Frontal cortex (tissue), 4 donors: ENCODE measurements around the gene CRAT. TPM values are rescaled to one million over a fixed set of nuclear protein-coding genes. Genes with fewer than 3 reads are reported as not detected.
A peak's percentile ranks its signal among the peaks of the same experiment; 100 is the strongest.

Experiments
- DNase-seq, 2 donors: peaks; one replicate each; pipeline ENCODE4 v3.0.0; 2012; ENCODE audit warnings: low spot score in 2 of 2
- FAIRE-seq: peaks from 2 replicates; lab custom pipeline; 2012; peaks lifted over from hg19 to GRCh38; lab: Jason Lieb, UNC
- total RNA-seq: library from RNA; depleted of rRNA; stranded (reverse); fragments of >200 nt; gene quantifications from one replicate; pipeline ENCODE4 v1.2.3, GENCODE V29; 2014
- donor health status: control.
- donor health status: control.
- donor health status: control.

CRAT gene
- total RNA-seq, 1 donor from 2014 or later = 12.2 TPM

DNA sequence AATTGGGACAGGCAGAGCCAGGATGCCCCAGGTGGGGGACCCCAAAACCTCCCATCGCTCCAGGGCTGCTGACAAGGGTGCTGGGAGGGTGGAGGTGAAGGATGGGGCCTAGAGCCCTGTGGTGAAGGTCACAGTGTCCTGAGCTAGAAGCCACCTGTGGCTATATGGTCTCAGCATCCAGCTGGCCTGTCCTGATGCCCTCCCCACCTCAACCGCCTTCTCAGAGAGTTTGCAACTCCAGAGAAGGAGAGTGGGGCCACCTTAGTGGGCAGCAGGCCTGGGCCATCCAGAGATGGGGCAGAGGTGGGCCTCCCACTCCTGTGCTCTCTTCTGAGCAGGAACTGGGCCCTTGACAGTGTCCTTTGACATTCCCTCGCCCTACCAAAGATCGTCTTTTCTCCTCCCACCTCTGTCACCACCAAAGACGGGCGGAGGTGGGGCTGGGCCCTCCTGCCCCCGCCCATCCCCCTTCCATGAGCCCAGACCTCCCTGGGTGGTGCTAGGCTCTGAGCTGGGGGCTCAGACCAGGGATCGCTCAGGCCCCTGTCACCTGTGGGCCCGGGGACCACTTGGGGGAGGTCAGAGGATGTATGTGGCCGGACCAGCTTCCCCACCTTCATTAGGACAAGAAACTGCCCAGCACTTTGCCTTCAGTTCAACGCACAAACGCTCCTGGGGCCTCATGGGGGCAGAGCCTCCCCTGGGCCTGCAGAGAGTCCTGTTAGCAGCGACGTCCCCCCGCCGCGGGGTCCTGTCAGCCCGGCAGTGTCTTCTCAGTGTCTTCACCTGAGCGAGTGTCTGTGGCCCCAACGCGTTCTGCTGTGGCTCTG is 39.7 kb downstream of the CRAT start:
- FAIRE-seq (no peak), DNase-seq (no peak)

DNA sequence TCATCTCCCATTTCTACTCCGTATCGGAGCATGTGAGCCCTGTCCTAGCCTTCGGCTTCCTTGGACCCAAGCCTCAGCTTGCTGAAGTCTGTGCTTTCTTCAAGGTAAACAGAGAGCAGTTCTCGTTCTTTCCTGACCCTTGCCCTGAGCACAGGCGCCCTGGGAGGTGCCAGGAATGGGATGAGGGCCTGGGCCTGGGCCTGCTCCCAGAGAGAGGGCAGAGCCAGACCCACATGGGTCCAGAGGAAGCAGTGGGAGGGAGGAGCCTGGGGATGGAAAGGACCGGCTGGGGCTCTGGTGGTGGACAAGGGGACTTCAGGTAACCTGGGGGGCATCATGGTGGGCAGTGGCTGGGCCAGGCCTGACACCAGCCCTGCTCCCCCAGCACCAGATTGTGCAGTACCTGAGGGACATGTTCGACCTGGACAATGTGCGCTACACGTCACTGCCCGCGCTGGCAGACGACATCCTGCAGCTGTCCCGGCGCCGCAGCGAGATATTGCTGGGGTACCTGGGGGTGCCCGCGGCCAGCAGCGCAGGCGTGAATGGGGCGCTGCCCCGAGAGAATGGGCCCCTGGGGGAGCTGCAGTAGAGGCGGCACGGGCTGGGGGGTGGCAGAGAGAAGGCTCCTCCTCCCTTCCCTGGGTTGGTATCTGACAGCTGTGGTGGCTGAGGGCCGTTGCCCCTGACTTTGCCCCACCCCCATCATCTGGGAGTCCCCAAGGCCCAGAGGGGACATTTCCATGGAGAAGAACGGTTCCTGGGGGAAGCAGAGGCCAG is 40.5 kb downstream of the CRAT start:
- no peak for FAIRE-seq

DNA sequence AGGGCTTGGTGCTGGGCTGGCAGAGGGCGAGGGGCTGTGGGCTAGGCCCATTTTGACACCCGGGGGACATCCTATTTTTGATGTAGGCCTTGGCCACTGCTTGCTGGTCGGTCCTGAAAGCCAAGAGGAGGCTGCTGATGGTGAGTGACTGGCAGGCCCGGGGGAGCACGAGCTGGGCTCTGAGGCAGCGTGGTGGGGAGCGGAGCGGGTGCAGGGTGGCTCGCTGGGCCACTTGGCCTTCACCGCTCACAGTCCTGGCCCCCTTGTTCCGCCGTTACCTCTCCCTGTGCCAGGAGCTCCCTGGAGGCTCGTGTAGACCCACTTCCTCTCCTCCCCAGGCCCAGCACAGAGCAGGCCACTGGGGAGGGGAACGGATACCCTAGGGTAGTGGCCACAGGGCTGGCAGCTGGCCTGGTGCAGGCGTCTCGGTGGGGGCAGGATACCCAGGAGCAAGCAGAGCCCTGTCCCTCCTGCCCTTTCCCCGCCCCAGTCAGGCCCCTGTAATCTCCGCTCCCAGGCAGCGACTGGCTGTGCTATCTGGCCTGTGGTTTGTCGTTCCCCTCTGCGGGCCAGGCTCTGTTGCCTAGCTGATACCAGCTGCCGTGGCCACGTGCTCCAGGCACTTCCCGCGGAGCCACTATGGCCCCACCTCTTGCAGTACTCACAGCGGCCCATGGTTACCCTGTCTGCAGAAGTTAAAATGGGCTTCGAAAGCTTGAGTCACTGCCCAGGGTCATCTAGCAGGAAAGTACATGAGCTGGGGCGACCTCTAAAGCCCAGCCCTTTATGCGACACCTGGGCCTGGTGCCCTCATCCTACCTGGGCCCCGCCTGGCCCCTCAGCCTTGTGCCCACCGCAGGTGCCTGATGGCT is 41.4 kb downstream of the CRAT start:
- FAIRE-seq (no peak), DNase-seq (peak in 1 of 2 donors; percentile 40)

More for the DNA sequence above, 40.5 kb downstream of the CRAT start:
- DNase-seq = no peak

DNA sequence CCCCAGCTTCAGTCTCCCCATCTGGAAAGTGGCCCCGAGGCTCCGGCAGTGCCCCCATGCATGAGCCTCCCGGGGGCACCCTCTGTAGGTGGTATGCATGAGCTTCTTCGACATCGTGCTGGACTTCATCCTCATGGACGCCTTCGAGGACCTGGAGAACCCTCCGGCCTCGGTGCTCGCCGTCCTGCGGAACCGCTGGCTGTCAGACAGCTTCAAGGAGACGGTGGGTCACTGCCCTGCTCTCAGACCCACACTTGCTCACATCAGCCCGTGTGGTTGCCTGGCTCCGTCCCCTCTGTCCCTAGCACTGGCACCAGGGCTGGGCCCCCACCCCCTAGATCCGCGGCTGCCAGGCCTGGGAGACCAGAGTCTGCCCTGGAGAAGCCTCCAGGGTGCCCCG is 42.5 kb downstream of the CRAT start:
- FAIRE-seq = no peak
- no peak for DNase-seq

DNA sequence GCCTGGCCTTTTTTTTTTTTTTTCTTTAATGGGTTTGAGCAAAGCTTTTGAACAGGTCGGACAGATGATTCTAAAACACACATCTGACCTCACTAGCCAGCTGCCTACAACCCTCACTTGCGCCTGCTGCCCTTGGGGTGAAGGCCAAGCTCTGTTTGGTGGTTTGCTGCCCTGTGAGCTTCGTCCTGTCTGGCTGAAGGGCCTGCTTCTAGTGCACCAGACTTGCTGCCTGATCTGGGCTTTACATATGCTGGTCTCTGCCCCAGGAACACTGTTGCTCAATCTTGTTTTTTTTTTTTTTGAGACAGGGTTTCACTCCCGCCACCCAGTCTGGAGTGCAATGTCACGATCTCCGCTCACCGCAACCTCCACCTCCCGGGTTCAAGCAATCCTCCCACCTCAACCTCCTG is 46.1 kb downstream of the CRAT start:
- FAIRE-seq = no peak
- DNase-seq = no peak

DNA sequence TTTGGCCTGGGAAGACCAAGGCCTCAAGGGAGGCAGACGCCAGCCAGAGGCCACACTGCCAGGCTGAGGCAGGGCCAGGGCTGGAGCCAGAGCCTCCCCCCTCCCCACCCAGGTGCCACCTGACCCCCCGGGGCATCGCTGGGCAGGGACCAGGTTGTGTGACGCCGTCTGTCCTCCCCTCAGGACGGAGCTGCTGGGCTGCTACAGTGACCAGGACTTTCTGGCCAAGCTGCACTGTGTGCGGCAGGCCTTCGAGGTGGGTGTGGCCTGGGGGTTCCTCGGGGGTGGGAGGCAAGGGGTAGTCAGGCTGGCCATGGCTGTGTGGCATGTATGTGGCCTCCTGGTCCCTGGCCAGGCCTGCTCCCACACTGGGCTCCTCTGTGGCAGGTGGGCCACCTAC is 47.5 kb downstream of the CRAT start:
- no peak for DNase-seq
- no peak for FAIRE-seq

DNA sequence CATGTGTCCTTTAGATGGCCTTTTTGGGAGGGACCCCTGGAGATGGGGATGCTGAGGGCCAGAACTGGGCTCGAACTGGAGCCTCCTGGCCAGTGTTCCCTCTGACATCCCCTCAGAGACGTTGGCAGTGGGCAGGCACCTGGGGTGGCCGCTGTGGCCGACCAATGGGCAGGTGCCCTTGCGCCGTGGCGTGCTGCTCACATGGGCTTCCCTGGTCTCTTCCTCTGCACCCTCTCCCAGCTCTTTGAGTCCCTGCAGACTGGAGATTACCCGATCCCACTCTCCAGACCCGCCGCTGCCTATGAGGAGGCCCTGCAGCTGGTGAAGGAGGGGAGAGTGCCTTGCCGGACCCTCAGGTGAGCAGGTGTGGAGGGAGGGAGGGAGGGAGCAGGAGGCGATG is 49.6 kb downstream of the CRAT start:
- no peak for FAIRE-seq
- no peak for DNase-seq

DNA sequence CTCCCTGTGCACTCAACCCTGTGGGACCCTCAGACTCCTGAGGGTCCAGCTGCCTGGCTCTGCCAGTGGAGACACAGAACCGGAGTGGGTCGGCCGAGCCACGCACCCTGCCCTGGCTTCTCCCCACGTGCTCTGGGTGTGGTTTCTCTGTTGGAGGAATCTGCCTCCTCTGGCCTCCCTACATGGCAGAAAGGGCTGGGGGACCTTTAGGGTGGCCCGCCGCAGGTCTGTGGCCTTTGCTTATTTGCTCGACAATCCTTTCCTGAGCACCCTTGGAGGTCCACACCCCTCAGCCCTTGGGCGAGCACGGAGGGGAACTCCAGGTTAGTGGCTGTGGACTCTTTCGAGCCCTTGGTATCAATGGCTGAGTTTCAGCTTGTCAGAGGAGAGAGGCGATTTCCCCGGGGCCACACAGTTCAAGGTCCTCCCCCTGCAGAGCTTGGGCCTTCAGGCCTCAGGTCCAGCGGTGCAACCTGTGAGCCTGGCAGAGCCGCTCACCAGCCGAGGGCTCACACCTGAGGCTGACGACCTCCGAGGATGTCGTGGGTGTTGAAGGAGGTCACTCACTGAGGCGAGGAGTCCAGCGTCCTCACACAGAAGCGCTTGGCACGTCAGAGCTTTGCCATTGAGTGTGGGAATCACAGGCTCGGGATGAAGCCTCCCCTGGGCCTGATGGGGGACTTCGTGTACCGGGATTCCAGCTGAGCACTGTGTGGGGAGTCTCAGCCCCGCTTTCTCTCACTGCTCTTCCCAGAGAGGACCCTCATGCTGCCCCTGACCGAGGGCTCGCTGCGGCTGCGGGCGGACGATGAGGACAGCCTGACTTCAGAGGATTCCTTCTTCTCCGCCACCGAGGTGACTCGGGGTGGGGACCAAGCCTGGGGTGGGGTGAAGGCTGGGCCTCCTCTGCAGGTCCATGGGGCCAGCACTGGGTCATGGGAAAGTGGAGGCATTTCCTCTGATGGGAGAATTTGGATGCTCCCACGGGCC is 50.5 kb downstream of the CRAT start:
- FAIRE-seq (no peak), DNase-seq (no peak)

DNA sequence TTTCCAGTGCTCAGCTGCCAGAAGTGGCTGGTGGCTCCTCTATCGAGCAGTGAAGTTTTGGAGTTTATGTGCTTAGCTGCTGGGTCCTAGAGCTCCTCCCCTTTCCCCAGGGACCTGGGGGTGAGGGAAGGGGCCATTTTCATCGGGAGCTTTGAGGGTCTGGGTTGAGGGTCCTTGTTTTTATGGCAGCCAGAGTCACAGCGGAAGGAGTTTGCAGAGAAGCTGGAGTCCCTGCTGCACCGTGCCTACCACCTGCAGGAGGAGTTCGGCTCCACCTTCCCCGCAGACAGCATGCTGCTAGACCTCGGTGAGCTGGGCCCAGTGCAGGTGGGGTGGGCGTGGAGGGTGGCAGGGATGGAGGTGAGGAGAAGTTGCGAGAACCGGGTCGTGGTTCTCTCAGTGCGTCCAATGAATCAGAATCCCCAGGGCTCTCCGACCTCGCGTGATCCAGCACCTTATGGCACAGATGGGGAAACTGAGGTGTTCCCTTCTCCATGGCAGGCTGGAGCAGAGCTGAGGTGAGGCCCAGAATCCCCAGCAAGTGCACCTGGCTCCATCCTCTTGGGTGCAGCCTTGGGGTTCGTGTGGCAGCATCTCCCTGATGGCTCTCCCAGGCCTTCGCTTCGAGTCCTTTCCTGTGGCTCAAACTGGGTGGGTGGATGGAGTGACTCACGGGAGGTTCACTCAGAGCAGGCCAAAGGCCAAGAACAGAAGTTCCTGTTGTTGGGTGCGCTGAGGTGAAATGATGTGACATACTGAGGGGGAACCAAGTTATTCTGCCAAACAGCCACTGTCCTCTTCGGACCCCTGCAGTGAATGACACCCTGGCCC is 51.4 kb downstream of the CRAT start:
- DNase-seq = no peak
- FAIRE-seq = no peak

DNA sequence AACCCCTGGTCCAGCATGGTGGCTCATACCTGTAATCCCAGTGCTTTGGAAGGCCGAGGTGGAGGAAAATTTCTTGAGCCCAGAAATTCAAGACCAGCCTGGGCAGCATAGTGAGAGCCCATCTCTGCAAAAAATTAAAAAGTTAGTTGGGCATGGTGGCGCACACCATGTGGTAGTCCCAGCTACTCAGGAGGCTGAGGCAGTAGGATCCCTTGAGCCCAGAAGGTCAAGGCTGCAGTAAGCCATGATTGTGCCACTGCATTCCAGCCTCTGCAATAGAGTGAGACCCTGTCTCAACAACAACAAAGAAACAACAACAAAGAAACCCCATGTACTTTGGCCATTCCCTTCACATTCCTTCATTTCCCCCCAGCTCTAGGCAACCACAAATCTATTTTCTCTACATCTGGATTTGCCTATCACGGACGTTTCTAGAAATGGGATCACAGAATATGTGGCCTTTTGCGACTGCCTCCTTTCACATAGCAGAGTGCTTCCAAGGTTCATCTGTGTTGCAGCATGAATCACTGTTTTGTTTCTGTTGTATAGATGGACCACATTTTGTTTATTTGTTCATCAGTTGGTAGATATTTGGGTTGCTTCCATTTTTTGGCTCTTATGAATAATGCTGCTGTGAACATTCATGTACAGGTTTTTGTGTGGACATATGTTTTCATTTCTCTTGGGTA is 56.3 kb downstream of the CRAT start:
- DNase-seq (no peak), FAIRE-seq (no peak)

DNA sequence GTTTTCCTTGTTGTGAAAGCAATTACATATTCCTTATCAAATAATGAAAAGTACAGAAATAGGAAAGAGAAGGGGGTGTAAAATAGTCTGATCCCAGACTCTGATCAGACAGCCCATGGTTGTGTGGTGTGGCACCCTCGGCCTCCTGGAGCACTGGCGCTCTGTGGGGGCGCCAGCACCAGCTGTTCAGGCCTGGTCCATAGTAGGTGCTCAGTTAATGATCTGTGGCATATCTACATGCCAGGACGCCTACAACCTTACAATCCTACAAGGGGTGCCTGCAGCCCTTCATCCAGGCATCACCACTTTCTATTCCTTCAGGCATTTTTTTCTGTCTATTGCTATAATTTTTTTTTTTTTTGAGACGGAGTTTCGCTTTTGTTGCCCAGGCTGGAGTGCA is 57.6 kb downstream of the CRAT start:
- FAIRE-seq = no peak
- DNase-seq = no peak

DNA sequence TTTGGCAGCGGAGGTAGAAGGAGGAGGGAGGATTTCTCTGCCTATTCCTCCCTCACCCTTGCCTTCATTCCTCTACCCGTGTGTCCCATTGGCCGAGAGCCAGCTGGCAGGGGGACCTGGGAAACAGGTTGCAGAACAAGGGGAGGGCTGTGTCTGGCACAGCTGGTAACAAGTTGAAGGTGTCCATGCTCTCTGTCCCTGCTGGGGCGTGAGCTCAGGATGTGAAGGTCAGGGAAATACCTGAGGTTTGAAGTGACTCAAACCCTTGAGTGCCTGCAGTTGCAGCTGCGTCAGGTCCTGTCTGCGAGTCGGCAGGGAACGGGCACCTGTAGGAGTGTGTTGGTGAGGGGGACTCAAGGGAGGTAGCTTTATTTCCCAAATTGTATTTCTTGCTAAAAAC is 58.0 kb downstream of the CRAT start:
- no peak for FAIRE-seq
- no peak for DNase-seq

Other genes with a start within 250 kb of the CRAT start
- gene KYAT1, start 228.8 kb downstream of the CRAT start, total RNA-seq = 9.8 TPM
- gene LRRC8A, start 228.7 kb downstream of the CRAT start, total RNA-seq = 19.6 TPM
- 1.2 TPM for gene PHYHD1, start 189.8 kb downstream of the CRAT start, total RNA-seq
- 18.3 TPM for gene DOLK, start 163.2 kb downstream of the CRAT start, total RNA-seq
- gene NUP188, start 163.1 kb downstream of the CRAT start, total RNA-seq = 22.0 TPM
- 60.3 TPM for gene SH3GLB2, start 82.5 kb downstream of the CRAT start, total RNA-seq
- gene MIGA2, start 74.2 kb downstream of the CRAT start, total RNA-seq = 12.6 TPM
- 16.7 TPM for gene DOLPP1, start 29.7 kb downstream of the CRAT start, total RNA-seq
- gene PTPA, start 622 bp upstream of the CRAT start, total RNA-seq = 55.0 TPM
- gene IER5L, start 67.5 kb upstream of the CRAT start, total RNA-seq = 33.8 TPM